DMS 273 (cell line): ENCODE data around the gene BRCA1.
"Not testable (repeated sequence)": the region's sequence is repeated elsewhere in the genome, so short reads cannot be mapped to it uniquely, and the experiment has no call there.

Source experiments
- DNase-seq: peaks from one replicate; lab custom pipeline; 2025; ENCODE audit not compliant: unreplicated experiment; lab: John Stamatoyannopoulos, UW

BRCA1 gene

DNA sequence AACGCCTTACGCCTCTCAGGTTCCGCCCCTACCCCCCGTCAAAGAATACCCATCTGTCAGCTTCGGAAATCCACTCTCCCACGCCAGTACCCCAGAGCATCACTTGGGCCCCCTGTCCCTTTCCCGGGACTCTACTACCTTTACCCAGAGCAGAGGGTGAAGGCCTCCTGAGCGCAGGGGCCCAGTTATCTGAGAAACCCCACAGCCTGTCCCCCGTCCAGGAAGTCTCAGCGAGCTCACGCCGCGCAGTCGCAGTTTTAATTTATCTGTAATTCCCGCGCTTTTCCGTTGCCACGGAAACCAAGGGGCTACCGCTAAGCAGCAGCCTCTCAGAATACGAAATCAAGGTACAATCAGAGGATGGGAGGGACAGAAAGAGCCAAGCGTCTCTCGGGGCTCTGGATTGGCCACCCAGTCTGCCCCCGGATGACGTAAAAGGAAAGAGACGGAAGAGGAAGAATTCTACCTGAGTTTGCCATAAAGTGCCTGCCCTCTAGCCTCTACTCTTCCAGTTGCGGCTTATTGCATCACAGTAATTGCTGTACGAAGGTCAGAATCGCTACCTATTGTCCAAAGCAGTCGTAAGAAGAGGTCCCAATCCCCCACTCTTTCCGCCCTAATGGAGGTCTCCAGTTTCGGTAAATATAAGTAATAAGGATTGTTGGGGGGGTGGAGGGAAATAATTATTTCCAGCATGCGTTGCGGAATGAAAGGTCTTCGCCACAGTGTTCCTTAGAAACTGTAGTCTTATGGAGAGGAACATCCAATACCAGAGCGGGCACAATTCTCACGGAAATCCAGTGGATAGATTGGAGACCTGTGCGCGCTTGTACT, at the start of gene BRCA1:
Gene BRCA1 (minus strand): TSS at position 232 of the 834 bp plus-strand sequence. CDS start 1,268 bp downstream, outside the sequence.
- peak; percentile 100 for DNase-seq

DNA sequence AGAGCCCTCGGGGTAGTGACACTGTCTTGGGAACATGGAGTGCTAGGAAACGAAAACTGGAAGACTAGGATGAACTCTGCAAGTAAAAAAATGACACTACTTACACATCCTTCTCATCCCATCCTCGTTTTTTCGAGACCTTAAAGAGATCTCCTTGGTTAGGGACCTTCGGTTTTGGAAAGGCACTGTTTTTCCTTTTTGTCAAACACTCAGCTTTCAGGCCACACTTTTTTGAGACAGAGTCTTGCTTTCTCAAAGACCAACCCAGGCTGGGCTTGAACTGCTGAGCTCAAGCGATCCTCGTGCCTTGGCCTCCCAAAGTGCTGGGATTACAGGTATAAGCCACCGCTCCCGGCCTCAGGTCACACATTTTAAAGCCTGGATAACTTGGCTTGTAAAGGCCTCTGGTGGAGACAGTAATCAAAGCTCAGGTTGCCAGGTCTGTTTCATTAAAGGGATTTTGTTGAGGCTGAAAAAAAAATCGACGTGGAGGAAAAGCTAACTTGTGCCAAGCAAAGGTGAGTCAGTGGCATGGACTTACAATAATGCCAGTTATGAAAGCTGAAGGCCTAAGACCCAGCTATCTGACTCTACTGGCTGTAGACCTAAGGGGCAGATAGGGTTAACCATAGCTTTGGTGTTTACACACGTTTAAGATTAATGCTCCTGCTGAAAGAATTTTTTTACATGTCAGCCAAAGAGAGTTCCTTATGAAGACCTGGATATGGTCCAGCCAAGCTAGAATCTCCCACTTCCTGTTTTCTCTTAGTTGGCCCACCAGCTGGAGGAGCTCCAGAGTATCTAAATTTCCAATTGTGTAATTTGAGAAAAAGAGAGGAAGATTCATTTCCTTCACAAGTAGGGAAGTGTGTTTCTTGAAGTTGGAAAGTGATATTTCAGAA, 46.7 kb upstream of the BRCA1 start:
- DNase-seq, result peak; percentile 79

DNA sequence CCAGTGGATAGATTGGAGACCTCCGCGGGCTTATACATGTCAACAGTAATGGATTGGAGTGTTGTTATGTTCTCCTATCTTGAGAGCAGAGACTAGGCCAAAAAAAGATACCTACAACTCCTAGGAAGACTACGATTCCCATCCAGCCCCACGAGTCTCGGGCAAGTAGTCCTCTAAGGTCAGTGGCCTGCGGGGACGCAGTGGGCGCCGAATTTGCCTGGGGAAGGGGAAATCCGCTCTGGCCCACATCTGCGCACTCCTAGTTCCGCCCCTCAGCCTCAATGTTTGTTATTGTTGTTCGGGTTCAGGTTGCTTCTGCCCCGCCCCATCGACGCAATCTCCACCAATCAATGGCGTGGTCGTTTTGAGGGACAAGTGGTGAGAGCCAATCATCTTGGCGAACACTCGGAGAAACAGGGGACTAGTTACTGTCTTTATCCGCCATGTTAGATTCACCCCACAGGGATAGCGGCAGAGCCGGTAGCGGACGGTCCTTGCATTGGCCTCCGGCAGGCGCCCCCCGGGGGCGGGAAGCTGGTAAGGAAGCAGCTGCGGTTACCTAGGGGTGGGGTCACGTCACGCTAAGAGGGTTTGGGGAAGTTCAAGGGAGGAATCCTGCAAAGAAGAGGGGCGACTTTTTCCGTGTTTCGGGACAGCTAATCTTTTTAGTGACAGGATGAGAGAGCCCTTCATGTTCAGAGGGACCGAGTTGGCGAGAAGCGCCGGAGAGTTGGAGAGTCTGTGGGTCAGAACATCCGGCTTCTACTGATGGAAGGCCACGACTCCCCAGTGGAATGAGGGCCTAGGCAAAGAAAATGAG, 45.8 kb upstream of the BRCA1 start, which contains the start of gene NBR1:
Gene NBR1 (plus strand): TSS at position 449 of the 820 bp plus-strand sequence. CDS start 4,586 bp downstream, outside the sequence.
- peak; percentile 99 for DNase-seq

DNA sequence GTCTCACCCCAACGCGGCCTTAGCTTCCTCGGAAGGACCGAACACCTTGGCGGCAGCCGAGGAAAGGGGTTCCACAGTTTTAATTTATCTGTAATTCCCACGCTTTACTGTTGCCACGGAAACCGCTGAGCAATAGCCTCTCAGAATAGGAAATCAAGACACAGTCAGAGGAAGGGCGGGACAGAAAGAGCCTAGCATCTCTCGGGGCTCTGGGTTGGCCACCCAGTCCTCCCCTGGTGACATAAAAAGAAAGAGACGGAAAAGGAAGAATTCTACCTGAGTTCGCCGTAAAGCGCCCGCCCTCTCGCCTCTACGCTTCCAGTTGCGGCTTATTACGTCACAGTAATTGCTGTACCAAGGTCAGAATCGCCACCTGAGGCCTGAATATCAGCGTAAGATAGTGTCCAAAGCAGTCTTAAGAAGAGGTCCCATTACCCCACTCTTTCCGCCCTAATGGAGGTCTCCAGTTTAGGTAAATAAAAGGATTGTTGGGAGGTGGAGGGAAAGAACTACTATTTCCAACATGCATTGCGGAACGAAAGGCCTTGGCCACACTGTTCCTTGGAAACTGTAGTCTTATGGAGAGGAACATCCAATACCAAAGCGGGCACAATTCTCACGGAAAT, 45.1 kb upstream of the BRCA1 start:
- DNase-seq, result peak; percentile 97

DNA sequence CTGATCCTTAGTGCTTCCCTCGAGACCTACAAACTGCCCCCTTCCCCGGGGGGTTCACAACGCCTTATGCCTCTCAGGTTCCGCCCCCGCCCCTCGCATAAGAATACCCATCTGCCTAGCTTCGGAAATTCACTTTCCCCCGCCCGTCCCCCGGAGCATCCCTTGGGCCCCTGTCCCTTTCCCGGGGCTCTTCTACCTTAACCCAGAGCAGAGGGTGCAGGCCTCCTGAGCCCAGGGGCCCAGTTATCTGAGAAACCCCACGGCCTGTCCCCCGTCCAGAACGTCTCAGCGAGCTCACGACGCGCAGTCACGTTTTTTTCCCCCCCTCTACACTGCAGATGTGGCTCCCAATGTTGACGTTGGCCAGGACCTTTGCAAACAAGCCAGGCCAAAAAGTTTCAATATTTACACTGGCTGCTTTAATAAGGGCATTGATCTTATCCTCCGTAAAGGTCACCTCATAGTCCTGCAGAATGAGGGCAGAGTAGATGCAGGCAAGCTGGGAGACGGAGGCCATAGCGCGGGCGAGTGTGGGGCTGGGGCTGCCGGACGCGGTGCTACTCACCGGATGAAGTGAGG, 44.5 kb upstream of the BRCA1 start:
- peak; percentile 74 for DNase-seq

DNA sequence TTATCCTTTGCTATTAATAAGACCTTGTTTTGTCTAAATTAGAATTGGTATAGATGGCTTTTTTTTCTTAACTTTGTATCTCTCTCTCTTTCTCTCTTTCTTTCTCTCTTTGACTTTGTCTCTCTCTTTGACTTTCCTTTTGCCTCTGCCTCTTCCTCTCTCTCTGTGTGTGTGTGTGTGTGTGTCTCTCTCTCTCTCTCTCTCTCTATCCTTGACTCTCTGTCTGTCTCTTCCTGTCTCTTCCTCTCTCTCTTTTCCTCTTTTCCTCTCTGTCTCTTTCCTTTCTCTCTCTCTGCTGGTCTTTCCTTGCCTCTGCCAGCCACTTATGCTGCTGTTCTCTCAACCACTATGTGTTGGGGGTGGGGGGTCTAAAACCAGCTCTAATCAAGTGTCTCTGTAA, 40.8 kb upstream of the BRCA1 start:
- DNase-seq, result not testable (repeated sequence)

DNA sequence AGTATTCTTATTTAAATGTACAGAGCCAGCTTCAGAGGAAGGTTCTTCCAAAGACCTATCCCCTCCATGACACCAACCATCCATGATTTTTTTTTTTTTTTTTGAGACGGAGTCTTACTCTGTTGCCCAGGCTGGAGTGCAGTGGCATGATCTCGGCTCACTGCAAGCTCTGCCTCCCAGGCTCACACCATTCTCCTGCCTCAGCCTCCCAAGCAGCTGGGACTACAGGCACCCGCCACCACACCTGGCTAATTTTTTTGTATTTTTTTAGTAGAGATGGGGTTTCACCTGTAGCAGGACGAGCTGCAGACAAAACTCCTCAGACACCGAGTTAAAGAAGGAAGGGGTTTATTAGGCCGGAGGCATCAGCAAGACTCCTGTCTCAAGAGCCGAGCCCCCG, 34.8 kb upstream of the BRCA1 start:
- DNase-seq, result not testable (repeated sequence)

DNA sequence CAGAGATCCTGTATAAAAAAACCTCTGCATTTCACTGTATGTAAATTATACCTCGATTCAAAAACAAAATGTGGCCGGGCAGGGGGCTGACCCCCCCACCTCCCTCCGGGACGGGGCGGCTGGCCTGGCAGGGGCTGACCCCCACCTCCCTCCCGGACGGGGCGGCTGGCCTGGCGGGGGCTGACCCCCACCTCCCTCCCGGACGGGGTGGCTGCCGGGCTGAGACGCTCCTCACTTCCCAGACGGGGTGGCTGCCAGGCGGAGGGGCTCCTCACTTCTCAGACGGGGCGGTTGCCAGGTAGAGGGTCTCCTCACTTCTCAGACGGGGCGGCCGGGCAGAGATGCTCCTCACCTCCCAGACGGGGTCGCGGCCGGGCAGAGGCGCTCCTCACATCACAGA, 34.1 kb upstream of the BRCA1 start:
- not testable (repeated sequence) for DNase-seq

DNA sequence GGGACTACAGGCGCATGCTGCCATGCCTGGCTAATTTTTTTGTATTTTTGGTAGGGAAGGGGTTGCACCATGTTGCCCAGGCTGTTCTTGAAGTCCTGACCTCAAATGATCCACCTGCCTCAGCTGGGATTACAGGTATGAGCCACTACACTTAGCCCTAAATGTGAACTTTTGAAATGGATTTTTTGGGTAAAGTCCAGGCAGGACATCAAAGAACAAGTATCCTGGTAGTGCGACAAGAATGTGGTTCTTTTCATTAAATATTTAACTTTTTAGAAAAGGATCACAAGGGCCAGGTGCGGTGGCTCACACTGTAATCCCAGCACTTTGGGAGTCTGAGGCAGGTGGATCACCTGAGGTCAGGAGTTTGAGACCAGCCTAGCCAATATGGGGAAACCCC, 30.5 kb upstream of the BRCA1 start:
- no peak for DNase-seq

DNA sequence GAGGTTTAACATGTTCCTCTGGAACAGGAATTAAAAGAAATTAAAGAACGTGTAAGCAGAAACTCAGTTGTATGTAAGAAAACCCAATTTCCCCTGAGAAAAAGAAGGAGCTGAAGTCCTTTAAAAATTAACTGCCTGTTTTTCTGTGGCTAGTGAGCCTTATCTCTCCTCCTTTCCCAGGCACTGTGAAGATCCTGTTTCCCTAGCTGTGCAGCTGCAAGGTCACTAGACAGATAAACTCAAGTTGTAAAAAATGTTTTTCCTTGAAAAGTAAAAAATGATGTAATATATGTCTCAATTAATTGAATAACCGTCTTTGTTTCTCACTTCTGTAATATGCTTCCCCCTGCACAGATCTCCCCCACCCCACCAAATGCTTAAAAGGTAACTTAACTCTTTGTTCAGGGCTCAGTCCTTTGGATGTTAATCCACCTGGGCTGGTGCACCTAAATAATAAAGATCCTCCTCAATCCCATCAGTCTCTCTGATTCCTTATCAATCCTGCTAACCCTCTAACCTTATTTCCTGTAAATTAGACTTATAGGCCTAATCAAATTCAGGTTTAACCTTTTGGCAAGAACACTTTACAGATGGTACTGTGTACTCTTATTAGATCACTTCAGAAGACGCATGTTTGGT, 28.2 kb upstream of the BRCA1 start:
- DNase-seq, result not testable (repeated sequence)

DNA sequence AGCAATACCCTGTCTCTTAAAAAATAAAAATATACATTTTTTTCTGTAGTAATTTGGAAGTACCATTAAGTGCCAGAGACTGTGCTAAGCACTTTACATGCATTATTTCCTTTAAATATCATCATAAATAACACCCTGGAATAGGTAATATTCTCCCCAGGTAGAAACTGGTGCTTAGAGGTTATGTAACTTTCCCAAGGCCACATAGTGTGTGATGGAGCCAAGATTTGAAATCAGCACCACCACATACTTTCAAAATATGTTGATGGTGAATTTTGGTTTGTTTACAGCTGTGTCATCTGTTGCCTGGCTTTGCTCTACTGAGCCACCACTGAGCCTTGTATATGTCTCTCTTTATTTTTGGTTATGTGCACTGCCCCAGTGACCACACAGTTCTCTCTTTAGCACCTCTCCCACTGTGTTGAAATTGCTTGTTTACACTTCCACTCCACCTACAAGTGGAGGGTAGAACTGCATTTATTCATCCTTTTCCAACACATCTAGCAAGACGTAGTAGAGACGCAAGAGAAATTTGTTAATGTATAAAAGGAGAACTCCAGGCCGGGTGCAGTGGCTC, 26.8 kb upstream of the BRCA1 start:
- DNase-seq, result no peak

DNA sequence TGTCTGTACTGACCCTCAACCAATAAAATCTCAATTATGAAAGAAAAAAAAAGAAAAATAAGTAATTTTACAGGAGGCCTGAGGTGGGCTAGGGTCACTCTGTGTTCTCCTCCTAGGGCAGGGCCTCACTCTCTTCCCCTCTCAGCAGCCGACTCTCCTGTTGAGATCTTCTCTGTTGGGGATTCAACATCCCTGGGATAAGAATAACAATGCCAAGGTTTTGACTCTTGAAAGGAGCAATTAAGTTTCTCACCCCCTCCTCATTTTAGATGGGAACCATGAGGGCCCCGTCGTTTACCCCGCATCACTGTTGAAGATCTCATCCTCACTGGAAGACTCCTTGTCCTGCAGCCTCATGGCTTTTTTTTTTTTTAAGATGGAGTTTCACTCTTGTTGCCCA, 21.5 kb upstream of the BRCA1 start:
- DNase-seq, result no peak

DNA sequence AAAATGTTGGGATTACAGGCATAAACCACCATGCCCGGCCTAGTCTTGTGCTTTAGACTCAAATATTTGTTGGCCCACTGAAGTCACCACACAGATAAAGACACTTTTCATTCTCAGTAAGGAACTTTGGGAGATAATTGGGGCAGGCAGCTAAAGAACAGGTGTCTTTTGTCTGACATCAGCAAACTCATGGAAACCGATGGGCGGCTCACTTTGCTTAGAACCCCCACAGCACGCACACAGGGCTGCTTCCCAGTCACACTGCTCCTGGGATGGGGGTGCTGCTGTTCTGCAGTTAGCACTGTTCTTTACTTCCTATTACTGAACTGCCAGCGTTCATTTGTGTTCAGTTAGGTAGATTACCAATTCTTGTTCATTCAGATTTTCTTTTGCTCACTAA, 18.0 kb upstream of the BRCA1 start:
- DNase-seq, result no peak

DNA sequence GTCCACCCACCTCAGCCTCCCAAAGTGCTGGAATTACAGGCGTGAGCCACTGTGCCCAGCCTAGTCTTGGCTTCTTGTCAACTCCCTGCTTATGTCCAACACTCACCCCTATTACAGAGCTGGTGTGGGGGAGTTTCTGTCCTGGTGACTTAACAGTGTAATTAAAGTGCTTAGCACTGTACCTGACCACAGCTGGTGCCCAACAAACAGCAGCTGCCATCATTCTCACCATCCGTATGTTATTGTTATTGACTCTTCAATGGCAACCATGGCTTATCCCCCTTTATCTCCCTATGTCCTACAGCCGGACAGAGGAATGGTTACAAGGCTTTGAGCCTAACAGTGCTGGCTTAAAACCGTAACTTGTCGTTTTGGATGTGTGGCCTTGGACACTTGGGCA, 17.0 kb upstream of the BRCA1 start:
- peak; percentile 49 for DNase-seq

DNA sequence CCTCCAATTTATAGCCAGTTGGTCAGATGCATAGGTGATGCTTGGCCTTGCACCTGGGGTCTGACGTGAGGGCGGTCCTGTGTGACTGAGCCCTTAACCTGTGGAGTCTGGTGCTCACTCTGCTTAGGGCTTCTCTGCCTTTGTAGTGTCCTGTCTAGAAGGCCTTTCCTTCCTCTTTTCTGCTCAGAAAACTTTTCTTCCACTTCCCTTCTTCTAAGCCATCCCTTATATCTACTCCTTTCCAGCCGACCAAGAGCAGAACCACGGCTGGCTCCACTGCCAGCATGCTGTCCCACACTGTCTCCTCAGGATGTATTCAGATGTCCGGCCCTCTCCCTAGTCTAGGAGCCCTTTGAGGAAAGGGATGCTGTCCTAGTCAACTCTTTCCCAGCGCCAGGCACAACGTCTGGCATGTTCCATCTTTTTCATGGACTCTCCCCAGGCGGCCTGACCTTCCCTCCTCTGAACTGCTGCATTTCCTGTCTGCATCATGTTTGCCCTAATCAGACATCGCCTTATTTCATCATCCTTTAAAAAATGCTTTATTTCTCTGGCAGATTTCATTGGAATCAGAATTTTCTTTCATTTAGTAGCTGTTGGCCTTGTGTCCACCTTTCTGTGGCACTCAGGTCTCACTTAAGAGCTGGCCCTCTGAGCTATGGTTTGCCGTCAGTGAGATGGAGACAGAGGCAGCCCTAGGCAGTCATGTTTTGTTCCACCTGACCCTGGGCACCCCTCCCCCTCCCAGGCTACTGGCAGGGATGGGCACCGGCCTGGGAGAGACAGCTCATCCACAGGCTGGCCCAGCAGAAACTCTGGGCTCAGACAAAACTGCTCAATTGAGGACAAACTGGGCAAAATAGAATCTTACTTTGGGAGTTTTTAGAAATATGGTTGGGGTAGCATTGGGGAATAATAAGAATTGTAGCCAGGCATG, 15.5 kb upstream of the BRCA1 start:
- DNase-seq, result no peak

DNA sequence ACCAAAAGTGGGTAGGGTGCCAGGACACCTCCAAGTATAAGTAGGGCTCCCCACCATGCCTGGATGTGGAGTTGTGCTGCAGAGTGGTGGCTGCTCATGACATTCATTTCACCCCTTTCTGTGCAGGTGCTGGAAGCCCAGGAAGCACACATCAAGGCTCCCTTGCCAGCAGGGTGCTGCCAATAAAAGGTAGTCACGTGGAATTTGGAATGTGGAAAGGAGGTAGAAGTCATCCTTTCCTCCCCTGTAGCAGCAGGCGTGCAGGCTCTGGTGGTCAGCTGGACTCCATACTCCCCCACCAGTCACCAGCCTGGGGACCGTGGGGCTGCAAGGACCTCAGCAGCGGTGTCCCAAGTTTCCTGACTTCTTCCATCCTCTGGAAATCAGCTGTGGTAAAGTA, 13.4 kb upstream of the BRCA1 start:
- not testable (repeated sequence) for DNase-seq

DNA sequence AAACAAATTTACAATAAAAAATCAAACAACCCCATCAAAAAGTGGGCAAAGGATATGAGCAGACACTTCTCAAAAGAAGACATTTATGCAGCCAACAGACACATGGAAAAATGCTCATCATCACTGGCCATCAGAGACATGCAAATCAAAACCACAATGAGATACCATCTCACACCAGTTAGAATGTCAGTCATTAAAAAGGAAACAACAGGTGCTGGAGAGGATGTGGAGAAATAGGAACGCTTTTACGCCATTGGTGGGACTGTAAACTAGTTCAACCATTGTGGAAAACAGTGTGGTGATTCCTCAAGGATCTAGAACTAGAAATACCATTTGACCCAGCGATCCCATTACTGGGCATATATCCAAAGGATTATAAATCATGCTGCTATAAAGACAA, 11.4 kb upstream of the BRCA1 start:
- not testable (repeated sequence) for DNase-seq

DNA sequence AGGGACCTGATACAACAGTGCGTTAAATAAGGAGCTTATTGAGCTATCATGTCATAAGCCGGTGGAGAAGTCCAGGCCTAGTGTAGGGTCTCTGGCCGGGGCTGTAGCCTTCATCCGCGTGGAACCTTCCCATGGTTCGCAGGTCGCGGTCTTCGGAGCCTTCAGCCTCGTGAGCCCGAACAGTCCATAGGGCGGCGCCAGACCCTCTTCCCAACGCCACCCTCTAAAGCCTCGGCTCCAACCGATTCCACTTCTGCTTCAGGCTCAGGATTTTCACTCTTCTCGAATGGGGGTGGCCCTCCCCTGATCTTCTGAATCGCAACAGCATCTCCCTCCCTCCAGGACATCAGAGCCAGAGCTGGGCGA, 10.3 kb upstream of the BRCA1 start:
- no peak for DNase-seq
